Body of pancreas (tissue), 4 donors: ENCODE data around the gene GFY. TPM values are rescaled to one million over a fixed set of nuclear protein-coding genes. Genes with fewer than 3 reads are reported as not detected.

Source experiments
- ATAC-seq: fragments of 150-250 bp; one replicate; pipeline ENCODE4 v1.9.1; 2016
- DNase-seq, 4 donors: peaks; one replicate each; pipeline ENCODE4 v3.0.0-alpha.2; 2019
- H3K27ac ChIP-seq, 4 donors: fragments of 200-600 bp; sonication (generic); 1 replicate in 3 of 4; 2 replicates in 1 of 4; pipeline versions ENCODE4 v1.5.1 to v1.6.1; 2016 to 2019; ENCODE audit warnings: mild to moderate bottlenecking in 1 of 4, mixed read lengths in 1 of 4, moderate library complexity in 1 of 4
- H3K27me3 ChIP-seq, 2 donors: fragments of 200-600 bp; sonication (generic); one replicate each; pipeline ENCODE4 v1.6.0; 2016; ENCODE audit warnings: mild to moderate bottlenecking in 1 of 2
- H3K36me3 ChIP-seq, 2 donors: fragments of 200-600 bp; sonication (generic); replicated peaks in 1 of 2; 2 replicates each; pipeline ENCODE4 v1.5.1; 2016; ENCODE audit warnings: low read depth in 2 of 2; ENCODE audit not compliant: insufficient read depth in 1 of 2
- H3K4me1 ChIP-seq: fragments of 200-600 bp; sonication (generic); one replicate; pipeline ENCODE4 v1.6.0; 2016
- H3K4me3 ChIP-seq, 2 donors: fragments of 200-600 bp; sonication (generic); 1 replicate in 1 of 2; 2 replicates in 1 of 2; pipeline ENCODE4 v1.5.1; 2016 to 2019
- H3K9me3 ChIP-seq, 3 donors: fragments of 200-600 bp; sonication (generic); 1 replicate in 2 of 3; 2 replicates in 1 of 3; pipeline ENCODE4 v1.5.1; 2016
- POLR2A ChIP-seq, 3 donors: fragments of 450-650 bp; IDR thresholded peaks; one replicate each; pipeline ENCODE4 v1.6.1; 2016; ENCODE audit warnings: antibody characterized with exemption in 3 of 3, mild to moderate bottlenecking in 2 of 3
- WGBS, 2 donors: methylation state at CpG; one replicate each; pipeline ENCODE4 v1.1.5; 2017; 5-methylcytosine and 5-hydroxymethylcytosine counted together
- intact Hi-C: fragments of 100-400 bp; cut with DNase I; formaldehyde crosslinking; loops from one replicate; pipeline ENCODE4 v1.15.1; 2023
- total RNA-seq, 2 donors: library from RNA; depleted of rRNA; stranded (reverse); fragments of >200 nt; gene quantifications; one replicate each; pipeline ENCODE4 v1.1.0, GENCODE V29; 2016
- TF ChIP-seq, protein P1 (sequence below), 7 experiments: fragments of 450-650 bp in 4 of 7; fragments of 200-600 bp in 3 of 7; sonication (generic) in 3 of 7; IDR thresholded peaks; one replicate each; pipeline ENCODE4 v1.5.1; 2016 to 2019; ENCODE audit warnings: antibody characterized with exemption in 7 of 7

GFY gene
- total RNA-seq, 2 donors from 2014 or later: not detected

DNA sequence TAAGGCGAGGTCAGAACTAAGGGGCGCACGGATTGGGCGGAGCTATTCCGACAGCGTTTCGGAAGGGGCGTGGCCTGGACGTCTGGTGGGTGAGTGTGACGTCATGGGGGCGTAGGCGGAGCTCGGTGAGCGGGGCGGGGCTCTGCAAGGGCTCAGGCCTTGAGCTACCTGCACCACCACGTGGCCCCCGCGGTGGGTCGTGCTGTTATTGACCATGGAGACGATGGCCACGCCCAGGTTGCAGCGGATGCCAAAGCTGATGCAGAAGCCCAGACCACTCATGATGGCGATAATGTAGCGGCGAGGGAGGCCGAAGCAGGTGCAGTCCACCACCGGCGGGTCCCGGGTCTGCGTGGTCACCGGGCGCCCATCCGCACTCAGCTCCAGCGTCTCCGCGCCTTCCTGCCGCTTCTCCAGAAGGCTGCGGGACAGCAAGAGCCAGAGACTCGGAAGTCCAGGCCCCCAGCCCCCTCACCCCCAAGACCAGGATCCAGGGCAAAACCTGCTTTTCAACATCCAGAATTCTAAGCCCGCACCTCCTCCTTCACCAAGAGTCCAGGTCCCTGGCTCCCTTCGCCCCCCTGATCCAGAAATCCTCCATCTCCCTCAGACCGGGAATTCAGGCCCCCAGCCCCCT, 11.3 kb downstream of the GFY start:
- 7 to 11% methylated on average over 29 to 42 of the region's 42 CpGs for WGBS, 2 donors
- H3K36me3 ChIP-seq: no peaks in the 10 kb centered on the region
- peaks cover 5 to 59% of the 10 kb centered on the region in 2 donors for H3K27me3 ChIP-seq
- H3K9me3 ChIP-seq: no peaks in the 10 kb centered on the region
- H3K4me1 ChIP-seq: peaks cover 6% of the 10 kb centered on the region
- no peak overlapping the region for H3K4me3 ChIP-seq
- no peak for TF ChIP-seq POLR2A (IDR thresholded peaks at IDR 0.05)
- DNase-seq (peak in 1 of 4 donors; percentile 41), ATAC-seq (no peak)
- intact Hi-C loops: loop anchor here (10.0 kb wide), 1 partner anchor 212 kb away; no protein-coding TSS in a partner anchor
- no peak overlapping the region for H3K27ac ChIP-seq

DNA sequence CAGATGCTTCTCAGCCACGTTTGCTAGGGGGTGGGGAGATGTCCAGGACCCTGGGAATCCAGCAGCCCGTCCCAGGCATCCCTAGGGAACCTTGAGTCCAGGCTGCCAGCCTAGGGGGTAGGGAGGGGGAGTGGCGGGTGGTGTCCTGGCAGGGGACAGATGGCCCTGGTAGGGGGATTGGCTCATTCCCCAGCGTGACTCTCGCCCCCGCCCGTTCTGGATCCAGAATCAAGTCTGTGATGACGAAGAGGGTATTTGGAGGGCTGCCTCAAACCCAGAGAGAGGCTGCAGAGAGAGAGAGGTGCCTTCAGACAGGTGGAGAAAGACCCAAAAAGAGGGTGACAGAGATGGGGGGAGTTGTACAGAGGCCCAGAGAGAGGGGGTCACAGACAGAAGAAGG, 12.0 kb downstream of the GFY start:
- no peaks in the 10 kb centered on the region for H3K9me3 ChIP-seq
- WGBS, 2 donors: 13 to 15% methylated on average over 8 of the region's 8 CpGs
- H3K27ac ChIP-seq: no peak overlapping the region
- DNase-seq (no peak), ATAC-seq (no peak)
- H3K4me3 ChIP-seq: no peak overlapping the region
- no peak for TF ChIP-seq POLR2A (IDR thresholded peaks at IDR 0.05)
- TF ChIP-seq, protein P1, sequence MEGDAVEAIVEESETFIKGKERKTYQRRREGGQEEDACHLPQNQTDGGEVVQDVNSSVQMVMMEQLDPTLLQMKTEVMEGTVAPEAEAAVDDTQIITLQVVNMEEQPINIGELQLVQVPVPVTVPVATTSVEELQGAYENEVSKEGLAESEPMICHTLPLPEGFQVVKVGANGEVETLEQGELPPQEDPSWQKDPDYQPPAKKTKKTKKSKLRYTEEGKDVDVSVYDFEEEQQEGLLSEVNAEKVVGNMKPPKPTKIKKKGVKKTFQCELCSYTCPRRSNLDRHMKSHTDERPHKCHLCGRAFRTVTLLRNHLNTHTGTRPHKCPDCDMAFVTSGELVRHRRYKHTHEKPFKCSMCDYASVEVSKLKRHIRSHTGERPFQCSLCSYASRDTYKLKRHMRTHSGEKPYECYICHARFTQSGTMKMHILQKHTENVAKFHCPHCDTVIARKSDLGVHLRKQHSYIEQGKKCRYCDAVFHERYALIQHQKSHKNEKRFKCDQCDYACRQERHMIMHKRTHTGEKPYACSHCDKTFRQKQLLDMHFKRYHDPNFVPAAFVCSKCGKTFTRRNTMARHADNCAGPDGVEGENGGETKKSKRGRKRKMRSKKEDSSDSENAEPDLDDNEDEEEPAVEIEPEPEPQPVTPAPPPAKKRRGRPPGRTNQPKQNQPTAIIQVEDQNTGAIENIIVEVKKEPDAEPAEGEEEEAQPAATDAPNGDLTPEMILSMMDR (IDR thresholded peaks at IDR 0.05): no peak
- peaks cover 3 to 62% of the 10 kb centered on the region in 2 donors for H3K27me3 ChIP-seq
- peaks cover 9% of the 10 kb centered on the region for H3K4me1 ChIP-seq
- no peaks in the 10 kb centered on the region for H3K36me3 ChIP-seq
- intact Hi-C loops: loop anchor here (10.0 kb wide), 1 partner anchor 212 kb away; no protein-coding TSS in a partner anchor

DNA sequence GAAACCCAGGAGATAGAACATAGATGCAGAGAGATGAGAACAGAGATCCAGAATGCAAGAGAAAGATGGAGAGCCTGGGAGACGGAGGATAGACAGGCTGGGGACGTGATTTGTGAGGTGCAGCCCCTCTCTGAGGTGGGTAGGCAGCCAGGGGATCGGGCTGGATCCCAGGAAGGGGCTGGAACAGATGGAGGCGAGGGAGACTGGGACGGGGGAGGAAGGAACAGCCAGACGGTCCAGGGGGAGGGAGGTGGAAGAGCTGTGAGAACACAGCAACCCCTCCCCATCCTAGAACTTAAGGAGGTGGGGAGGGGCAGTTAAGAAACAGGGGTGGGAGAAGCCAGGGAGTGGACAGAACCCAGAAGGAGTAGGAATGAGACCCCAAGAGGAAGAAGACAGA, 13.1 kb downstream of the GFY start:
- Histone ChIP-seq H3K4me1 (peaks cover 13% of the 10 kb centered on the region), H3K36me3 (no peaks in the 10 kb centered on the region), H3K27ac (no peak overlapping the region), H3K4me3 (no peak overlapping the region), H3K27me3 (peaks cover 0 to 52% of the 10 kb centered on the region in 2 donors), H3K9me3 (no peaks in the 10 kb centered on the region)
- intact Hi-C loops: loop anchor here (10.0 kb wide), 1 partner anchor 213 kb away; no protein-coding TSS in a partner anchor
- WGBS, 2 donors: 6 to 9% methylated on average over 6 of the region's 6 CpGs
- DNase-seq (no peak), ATAC-seq (no peak)
- TF ChIP-seq POLR2A (IDR thresholded peaks at IDR 0.05): no peak
- TF ChIP-seq, protein P1 (IDR thresholded peaks at IDR 0.05): no peak

DNA sequence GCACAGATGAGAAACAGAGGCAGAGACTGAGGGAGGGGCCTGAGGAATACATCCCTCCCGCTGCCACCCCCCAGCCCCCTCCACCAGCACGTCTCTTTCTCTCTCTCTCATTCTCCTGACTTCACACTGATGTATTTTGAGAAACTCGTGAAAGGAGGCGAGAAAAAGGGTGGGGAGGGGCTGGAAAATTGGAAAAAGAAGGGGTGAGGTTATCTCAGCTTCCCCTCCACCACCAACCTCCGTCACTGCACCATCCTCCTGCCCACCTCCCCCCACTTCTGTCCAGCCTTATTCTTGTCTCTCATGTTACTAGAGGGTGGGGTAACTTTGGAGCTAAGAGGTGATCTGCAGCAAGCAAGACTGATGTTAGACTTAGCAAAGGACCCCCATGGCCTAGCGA, 14.6 kb downstream of the GFY start:
- TF ChIP-seq, protein P1 (IDR thresholded peaks at IDR 0.05): no peak
- TF ChIP-seq POLR2A (IDR thresholded peaks at IDR 0.05): no peak
- ATAC-seq: no peak
- DNase-seq: no peak
- H3K27ac ChIP-seq: no peak overlapping the region
- 37 to 43% methylated on average over 5 to 6 of the region's 6 CpGs for WGBS, 2 donors
- peaks cover 0 to 42% of the 10 kb centered on the region in 2 donors for H3K27me3 ChIP-seq
- no peaks in the 10 kb centered on the region for H3K9me3 ChIP-seq
- no peaks in the 10 kb centered on the region for H3K36me3 ChIP-seq
- peaks cover 15% of the 10 kb centered on the region for H3K4me1 ChIP-seq
- no peak overlapping the region for H3K4me3 ChIP-seq
- intact Hi-C loops: loop anchor here (5.0 to 10.0 kb wide), 2 partner anchors 48 to 215 kb away; no protein-coding TSS in a partner anchor

DNA sequence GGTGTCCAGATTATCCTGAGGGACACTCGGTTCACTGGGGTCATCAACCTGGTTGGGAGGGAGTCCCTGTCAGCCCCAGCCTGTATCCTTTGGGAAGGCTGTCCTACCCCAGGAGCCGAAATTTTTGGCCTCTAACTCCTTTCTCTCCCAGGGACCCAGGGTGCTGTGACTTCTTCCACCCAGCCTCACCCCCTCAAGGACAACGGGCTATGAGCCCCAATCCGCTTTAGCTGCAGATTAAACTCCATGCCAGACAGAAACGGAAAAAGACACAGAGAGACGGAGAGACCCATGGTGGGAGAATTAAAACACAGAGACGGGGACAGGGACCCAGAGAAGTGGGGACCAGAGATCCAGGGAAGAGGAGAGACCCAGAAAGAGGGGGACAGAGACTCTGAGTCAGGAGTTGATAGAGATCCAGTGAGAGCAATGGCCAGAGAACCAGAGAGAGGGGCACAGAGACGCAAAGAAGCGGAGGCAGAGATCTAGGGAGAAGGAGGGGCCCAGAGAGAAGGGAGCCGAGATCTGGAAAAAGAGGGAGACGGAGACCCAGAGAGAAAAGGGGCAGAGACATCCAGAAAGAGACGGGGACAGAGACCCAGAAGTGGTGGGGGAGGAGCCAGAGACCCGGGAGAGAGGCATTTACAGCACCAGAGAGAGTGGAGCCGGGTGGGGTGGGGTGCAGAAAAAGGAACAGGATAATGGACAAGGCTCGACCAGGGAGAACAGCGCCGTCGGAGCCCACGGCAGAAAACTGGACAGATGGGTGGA, 15.4 kb downstream of the GFY start:
- H3K27me3 ChIP-seq: peaks cover 0 to 42% of the 10 kb centered on the region in 2 donors
- no peaks in the 10 kb centered on the region for H3K36me3 ChIP-seq
- no peak for ATAC-seq
- 24 to 25% methylated on average over 19 of the region's 19 CpGs for WGBS, 2 donors
- no peak overlapping the region for H3K4me3 ChIP-seq
- H3K4me1 ChIP-seq: peaks cover 15% of the 10 kb centered on the region
- intact Hi-C loops: loop anchor here (5.0 kb wide), 1 partner anchor 48 kb away; no protein-coding TSS in a partner anchor
- TF ChIP-seq, protein P1 (IDR thresholded peaks at IDR 0.05): no peak
- TF ChIP-seq POLR2A (IDR thresholded peaks at IDR 0.05): no peak
- no peak for DNase-seq
- H3K27ac ChIP-seq: no peak overlapping the region
- H3K9me3 ChIP-seq: no peaks in the 10 kb centered on the region
